ENCODE measurements around the gene INO80. TPM values are rescaled to one million over a fixed set of nuclear protein-coding genes. Genes with fewer than 3 reads are reported as not detected.

INO80 gene
- total RNA-seq, 1 experiment from 2014 or later, result 14.8 TPM

- no peak for DNase-seq (ENCODE audit: low read depth, low spot score)
- in situ Hi-C loops (cut with HindIII; ENCODE audit: low pct_unique_long_range_greater_than_20kb, low sequenced_read_pairs), result no loop called here
Observed at GRCh38 chr15:40948706-40949473, 167.2 kb downstream of the INO80 start.

GRCh38 chr15:40944510-40945296 lies 171.4 kb downstream of the INO80 start:
- in situ Hi-C loops (cut with HindIII; ENCODE audit: low pct_unique_long_range_greater_than_20kb, low sequenced_read_pairs), result no loop called here
- no peak for DNase-seq (ENCODE audit: low read depth, low spot score)

GRCh38 chr15:40943764-40944365 lies 172.2 kb downstream of the INO80 start:
- in situ Hi-C loops (cut with HindIII; ENCODE audit: low pct_unique_long_range_greater_than_20kb, low sequenced_read_pairs), result no loop called here
- no peak for DNase-seq (ENCODE audit: low read depth, low spot score)

- in situ Hi-C loops (cut with HindIII; ENCODE audit: low pct_unique_long_range_greater_than_20kb, low sequenced_read_pairs), result no loop called here
- no peak for DNase-seq (ENCODE audit: low read depth, low spot score)
Observed at GRCh38 chr15:40942878-40943277, 173.2 kb downstream of the INO80 start.

GRCh38 chr15:40942337-40942854 lies 173.7 kb downstream of the INO80 start:
- in situ Hi-C loops (cut with HindIII; ENCODE audit: low pct_unique_long_range_greater_than_20kb, low sequenced_read_pairs), result no loop called here
- DNase-seq (ENCODE audit: low read depth, low spot score), result no peak

- in situ Hi-C loops (cut with HindIII; ENCODE audit: low pct_unique_long_range_greater_than_20kb, low sequenced_read_pairs), result no loop called here
- DNase-seq (ENCODE audit: low read depth, low spot score), result peak; percentile 58
Observed at GRCh38 chr15:40941528-40942336, 174.3 kb downstream of the INO80 start.

GRCh38 chr15:40941068-40941527 lies 175.0 kb downstream of the INO80 start:
- in situ Hi-C loops (cut with HindIII; ENCODE audit: low pct_unique_long_range_greater_than_20kb, low sequenced_read_pairs), result no loop called here
- no peak for DNase-seq (ENCODE audit: low read depth, low spot score)

GRCh38 chr15:40940296-40940801 lies 175.7 kb downstream of the INO80 start:
- in situ Hi-C loops (cut with HindIII; ENCODE audit: low pct_unique_long_range_greater_than_20kb, low sequenced_read_pairs), result no loop called here
- no peak for DNase-seq (ENCODE audit: low read depth, low spot score)

GRCh38 chr15:40938536-40938870 lies 177.6 kb downstream of the INO80 start:
- DNase-seq (ENCODE audit: low read depth, low spot score), result no peak
- in situ Hi-C loops (cut with HindIII; ENCODE audit: low pct_unique_long_range_greater_than_20kb, low sequenced_read_pairs), result no loop called here

GRCh38 chr15:40937762-40938535 lies 178.1 kb downstream of the INO80 start:
- in situ Hi-C loops (cut with HindIII; ENCODE audit: low pct_unique_long_range_greater_than_20kb, low sequenced_read_pairs), result no loop called here
- DNase-seq (ENCODE audit: low read depth, low spot score), result peak; percentile 91

- in situ Hi-C loops (cut with HindIII; ENCODE audit: low pct_unique_long_range_greater_than_20kb, low sequenced_read_pairs), result no loop called here
- DNase-seq (ENCODE audit: low read depth, low spot score), result no peak
Observed at GRCh38 chr15:40936709-40937666, 179.1 kb downstream of the INO80 start.

- in situ Hi-C loops (cut with HindIII; ENCODE audit: low pct_unique_long_range_greater_than_20kb, low sequenced_read_pairs), result no loop called here
Observed at GRCh38 chr15:40936234-40936708, 179.8 kb downstream of the INO80 start.

GRCh38 chr15:40934457-40934856 lies 181.6 kb downstream of the INO80 start:
- no peak for DNase-seq (ENCODE audit: low read depth, low spot score)
- in situ Hi-C loops (cut with HindIII; ENCODE audit: low pct_unique_long_range_greater_than_20kb, low sequenced_read_pairs), result no loop called here

More at GRCh38 chr15:40936234-40936708, 179.8 kb downstream of the INO80 start:
- no peak for DNase-seq (ENCODE audit: low read depth, low spot score)

GRCh38 chr15:40933517-40933902 lies 182.6 kb downstream of the INO80 start:
- in situ Hi-C loops (cut with HindIII; ENCODE audit: low pct_unique_long_range_greater_than_20kb, low sequenced_read_pairs), result no loop called here
- no peak for DNase-seq (ENCODE audit: low read depth, low spot score)

GRCh38 chr15:40932649-40933516 lies 183.2 kb downstream of the INO80 start:
- in situ Hi-C loops (cut with HindIII; ENCODE audit: low pct_unique_long_range_greater_than_20kb, low sequenced_read_pairs), result no loop called here
- no peak for DNase-seq (ENCODE audit: low read depth, low spot score)

Data from SK-MEL-5 (cell line).